ENCODE data around the gene CAPN7.
"Not testable (repeated sequence)": the region's sequence is repeated elsewhere in the genome, so short reads cannot be mapped to it uniquely, and the experiment has no call there.

CAPN7 gene

DNA sequence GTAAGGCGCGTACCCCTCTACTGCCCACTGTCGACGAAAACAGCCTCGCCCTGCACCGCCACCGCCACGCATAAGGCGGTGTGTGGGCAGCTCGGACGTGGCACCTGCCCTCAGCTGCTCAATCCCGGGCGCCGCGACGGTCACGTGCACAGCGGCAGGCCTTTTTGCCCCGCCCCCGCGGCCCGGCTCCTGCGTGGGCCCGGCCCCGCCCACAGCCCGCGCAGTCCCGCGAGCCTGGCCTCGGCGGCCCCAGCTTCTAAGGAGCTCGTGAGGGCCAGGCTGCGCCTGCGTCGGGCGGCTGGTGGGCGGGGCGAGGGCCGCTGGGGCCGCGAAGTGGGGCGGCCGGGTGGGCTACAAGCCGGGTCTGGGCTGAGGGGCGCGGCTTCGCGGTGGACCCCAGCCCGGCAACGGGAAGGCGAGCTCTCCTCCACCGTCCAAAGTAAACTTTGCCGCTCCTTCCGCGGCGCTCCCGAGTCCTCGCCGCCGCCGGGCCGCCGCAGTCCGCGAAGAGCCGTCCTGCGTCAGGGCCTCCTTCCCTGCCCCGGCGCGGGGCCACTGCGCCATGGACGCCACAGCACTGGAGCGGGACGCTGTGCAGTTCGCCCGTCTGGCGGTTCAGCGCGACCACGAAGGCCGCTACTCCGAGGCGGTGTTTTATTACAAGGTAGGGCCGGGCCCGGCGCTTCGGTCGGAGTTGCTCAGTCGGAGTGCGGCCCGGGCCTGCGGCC lies at the start of gene CAPN7:
TSS of gene CAPN7 (plus strand) at position 313 of the 728 bp plus-strand sequence. CDS start at position 563, 250 bp downstream.
- DNase-seq (ENCODE audit: low spot score), result peak; percentile 94

DNA sequence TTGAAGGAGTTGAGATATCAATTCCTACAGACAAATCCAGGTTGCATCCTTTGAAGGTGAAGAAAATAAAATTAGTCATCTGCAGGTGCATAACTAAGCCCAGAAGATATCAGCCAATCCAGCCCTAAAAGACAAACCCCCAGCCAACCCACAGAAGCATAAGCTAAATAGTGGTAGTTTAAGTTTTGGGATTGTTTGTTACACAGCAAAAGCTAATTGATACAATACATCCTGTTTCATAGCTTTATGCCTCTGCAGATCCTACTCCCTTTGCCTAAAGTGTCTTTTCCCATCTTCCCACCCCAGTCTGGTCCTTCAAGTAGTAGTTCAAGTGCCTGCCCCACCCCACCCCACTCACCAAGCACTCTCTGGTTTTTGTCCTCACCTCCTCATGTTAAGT lies 48.6 kb upstream of the CAPN7 start:
- DNase-seq (ENCODE audit: low spot score), result no peak

DNA sequence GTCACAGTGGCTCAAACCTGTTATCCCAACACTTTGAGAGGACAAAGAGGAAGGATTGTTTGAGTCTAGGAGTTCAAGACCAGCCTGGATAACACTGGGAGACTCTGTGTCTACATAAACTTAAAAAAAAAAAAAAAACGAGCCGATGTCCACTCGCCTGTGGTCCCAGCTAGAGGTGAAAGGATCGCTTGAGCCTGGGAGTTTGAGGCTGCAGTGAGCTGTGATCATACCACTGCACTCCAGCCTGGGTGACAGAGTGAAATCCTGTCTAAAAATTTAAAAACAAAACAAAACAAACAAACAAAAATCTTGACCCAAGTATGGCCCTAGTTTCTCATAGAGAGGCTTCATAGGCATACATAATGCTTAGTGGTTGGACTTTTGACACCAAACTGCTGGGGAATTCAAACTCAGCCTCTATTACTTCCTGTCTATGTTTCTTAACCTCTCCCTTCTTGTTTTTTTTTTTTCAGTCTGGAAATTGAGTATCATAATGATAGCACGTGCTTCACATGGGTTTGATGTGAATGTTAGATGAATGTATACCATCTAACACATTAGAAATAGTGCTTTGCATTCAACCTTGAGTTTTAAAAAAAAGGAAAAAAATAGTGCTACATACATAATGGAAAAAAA lies 46.4 kb upstream of the CAPN7 start:
- DNase-seq (ENCODE audit: low spot score), result no peak

DNA sequence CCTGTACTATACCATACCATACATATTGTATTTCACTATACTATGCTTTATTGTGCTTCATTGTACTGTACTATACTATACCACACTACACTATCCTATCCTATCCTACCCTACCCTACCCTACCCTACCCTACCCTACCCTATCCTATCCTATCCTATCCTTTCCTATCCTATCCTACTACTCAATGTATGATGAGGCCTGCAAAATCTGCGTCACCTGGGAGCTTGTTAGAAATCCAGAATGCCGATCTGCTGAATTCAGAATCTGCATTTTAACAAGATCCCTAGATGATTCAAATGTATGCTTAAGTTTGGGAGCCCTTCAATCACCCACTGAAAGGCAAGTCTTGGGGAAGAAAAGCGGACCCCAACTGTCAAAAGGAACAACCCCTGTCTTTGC lies 45.4 kb upstream of the CAPN7 start:
- DNase-seq (ENCODE audit: low spot score), result no peak

DNA sequence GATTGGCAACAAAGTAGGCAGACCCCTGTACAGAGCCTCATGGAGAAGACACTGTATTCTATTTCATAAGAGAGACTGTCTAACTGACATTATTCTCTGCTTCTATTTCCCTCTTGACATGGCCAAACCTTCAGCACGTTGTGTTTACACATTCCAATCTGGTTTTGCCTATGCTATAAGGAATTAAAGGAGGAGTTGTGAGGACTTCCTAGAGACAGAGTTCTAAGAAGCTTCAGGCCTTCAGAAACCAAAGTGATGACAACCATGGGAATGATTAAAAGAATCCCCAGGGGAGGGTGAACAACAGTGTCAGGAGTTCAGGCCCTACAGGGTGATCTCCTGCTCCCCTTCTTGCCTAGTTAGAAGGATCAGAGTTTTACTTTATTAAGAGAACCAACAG lies 44.9 kb upstream of the CAPN7 start:
- DNase-seq (ENCODE audit: low spot score), result no peak

DNA sequence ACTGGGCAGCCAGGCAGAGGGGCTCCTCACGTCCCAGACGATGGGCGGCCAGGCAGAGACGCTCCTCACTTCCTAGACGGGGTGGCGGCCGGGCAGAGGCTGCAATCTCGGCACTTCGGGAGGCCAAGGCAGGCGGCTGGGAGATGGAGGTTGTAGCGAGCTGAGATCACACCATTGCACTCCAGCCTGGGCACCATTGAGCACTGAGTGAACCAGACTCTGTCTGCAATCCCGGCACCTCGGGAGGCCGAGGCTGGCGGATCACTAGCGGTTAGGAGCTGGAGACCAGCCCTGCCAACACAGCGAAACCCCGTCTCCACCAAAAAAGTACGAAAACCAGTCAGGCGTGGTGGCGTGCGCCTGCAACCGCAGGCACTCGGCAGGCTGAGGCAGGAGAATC lies 42.4 kb upstream of the CAPN7 start:
- not testable (repeated sequence) for DNase-seq (ENCODE audit: low spot score)

DNA sequence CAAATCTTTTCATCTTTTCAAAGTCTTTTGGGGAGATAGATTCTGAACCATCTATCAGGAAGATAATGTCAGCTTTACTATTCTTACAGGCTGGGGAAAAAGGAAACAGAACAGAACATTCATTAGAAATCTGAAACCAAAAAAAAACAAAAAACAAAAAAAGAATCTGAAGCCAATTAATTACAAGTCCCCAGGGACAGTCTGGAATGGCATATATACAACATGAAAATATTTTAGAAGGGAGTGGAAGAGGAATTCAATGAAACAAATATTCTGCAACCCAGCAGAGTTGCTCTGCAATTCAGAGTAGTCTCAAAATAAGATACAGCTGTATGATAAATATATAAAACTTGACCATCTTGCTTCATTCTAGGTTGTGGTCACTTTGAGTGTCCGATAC lies 41.7 kb upstream of the CAPN7 start:
- no peak for DNase-seq (ENCODE audit: low spot score)

DNA sequence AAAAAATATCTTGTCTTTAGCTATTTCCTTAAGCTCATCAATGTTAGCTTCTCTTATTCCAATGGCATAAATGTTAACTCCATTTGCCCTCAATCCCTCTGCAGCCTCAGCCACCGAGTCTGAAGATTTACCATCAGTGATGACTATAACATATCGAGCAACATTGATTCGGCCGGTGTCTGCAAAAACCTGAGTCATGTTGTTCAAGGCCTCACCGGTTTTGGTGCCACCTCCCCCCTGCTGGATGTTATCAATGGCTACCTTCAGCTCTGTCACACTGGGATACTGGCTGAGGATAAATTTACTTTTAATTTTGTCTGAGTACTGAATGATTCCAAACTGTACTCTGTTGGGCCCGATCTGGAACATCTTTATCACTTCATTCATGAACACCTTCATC lies 41.0 kb upstream of the CAPN7 start:
- no peak for DNase-seq (ENCODE audit: low spot score)

DNA sequence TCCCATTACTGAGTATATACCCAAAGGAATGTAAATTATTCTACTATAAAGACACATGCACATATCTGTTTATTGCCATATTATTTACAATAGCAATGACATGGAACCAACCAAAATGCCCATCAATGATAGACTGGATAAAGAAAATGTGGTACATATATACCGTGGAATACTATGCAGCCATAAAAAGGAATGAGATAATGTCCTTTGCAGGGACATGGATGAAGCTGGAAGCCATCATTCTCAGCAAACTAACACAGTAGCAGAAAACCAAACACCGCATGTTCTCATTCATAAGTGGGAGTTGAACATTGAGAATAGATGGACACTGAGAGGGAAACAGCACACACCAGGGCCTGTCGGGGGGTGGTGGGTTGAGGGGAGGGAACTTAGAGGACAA lies 39.7 kb upstream of the CAPN7 start:
- not testable (repeated sequence) for DNase-seq (ENCODE audit: low spot score)

DNA sequence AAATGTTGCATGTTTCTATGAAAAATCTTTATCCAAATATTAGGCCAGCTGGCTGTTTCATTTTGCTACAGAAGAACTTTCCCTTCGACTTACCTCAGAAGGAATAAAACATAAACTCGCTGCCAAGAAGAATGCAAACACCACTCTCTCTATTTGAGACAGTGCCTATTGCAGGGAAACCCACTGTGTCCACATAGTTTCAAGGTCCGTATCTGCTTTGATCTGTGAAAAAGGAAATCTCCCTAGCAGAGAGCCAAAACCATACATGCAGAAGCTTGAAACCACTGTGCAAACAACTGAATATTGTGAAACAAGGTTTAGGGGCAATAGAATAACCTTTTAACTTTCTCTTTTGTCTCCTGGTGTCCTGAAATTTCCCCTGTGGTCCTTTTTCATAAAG lies 35.0 kb upstream of the CAPN7 start:
- no peak for DNase-seq (ENCODE audit: low spot score)

DNA sequence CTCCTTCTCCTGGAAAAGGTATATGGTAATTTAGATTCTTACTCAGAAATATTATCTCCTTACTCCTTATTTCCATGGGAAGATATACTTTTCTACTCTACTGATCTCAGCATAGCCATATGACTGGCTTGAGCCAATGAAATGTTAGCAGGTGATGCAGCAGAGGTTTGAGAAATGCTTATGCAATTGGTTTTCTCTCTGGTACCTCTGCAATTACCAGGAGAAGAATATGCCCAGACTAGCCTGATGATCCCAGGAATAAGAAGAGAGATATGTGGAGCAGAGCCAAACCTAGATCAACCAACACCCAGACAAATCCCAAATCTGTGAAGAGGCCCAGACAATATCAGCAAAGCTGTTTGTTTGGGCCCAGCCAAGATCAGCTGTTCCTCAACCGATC lies 33.2 kb upstream of the CAPN7 start:
- no peak for DNase-seq (ENCODE audit: low spot score)

DNA sequence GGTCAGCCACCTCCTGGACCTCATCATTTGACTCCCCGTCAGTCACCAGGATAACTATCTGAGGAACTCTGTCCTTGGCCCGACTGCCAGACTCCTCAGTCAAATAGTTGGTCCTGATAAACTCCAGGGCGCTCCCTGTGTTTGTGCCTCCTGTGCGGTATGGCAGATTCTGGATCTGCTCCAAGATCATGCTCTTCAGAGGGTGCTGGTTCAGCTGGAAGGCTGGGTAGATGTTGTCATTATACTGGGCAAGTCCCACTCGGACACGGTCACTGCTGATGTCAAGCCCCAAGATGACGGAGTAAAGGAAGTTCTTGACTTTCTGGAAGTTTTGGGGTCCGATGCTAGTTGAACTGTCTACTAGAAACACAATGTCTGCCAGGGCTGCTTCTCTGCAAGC lies 31.1 kb upstream of the CAPN7 start:
- DNase-seq (ENCODE audit: low spot score), result no peak

DNA sequence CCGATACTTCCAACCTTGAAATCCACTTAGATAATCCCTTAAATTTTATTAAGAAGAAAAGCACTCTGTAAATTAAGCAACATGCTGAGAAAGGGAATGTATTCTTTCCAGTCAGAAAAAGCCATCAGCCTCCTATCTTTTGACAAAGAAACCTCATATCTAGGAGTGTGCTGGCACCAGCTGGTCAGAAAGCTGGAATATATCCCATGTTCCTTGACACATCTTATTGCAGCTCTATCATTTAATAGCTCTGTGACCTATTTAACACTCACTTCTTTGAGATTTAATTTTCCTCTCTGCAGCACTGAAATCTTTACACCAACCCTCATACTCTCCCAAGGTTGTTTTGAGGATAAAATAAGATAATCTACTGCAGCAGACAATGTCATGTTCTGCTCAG lies 30.4 kb upstream of the CAPN7 start:
- DNase-seq (ENCODE audit: low spot score), result no peak

DNA sequence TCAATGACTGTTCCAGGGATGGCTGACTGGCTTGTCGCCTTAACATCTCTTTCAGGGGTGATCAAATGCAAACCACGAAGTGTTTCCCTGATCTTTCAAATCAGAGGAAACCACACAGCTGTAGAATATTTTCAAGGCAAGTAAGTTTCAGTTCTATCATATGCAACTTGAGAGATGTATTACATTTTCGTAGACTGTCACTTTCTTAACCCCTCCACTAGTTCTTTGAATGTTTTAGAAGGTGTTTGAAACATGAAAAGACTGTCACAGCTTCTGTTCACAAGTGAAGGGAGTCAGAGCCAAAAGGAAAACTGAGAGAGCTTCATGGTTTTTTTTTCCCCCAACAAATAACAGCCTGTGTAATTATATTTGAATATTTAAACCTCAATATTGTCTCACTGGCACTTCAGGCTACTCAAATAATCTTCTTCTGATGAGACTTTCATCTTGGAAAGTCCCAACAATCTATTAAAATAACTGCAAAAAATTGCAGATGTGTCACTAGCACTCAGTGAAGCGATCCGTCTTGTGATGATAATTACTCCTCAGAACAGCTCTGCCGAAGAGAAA lies 25.9 kb upstream of the CAPN7 start:
- no peak for DNase-seq (ENCODE audit: low spot score)

DNA sequence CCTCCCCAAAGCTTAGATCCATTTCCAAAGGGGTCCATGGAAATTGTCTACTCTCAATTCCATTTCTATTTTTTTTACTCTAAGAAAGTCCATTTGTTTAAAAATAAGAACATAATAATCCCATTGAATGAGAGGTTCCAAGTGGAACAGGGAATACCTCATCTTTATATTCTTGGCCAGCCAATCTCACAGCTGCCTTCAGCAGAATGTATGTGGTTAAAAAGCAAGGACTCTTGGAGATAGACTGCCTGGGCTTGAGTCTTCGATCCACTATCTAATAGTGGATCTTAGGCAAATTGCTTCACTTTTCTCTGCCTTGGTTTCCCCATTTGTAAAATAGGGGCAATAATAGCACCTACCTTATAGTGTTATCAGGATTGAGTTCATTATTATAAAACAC lies 24.5 kb upstream of the CAPN7 start:
- no peak for DNase-seq (ENCODE audit: low spot score)

DNA sequence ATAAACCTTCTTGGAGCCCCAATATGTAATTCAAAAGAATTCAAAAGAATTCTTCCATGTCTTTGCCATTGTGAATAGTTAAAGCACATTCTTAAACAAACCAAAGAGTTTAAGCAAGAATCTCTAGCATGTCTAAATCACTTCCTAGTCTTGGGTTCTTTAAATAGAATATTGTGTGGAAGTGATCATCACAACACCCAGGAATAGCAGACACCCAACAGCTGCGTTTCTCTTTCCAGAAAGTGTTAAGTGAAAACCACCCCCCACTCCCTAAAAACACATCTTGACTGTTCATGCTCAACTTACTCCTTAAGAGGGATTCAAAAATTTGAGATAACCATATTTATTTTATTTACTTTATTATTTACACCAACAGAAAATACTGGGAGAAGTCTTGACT lies 24.1 kb upstream of the CAPN7 start:
- DNase-seq (ENCODE audit: low spot score), result no peak

DNA sequence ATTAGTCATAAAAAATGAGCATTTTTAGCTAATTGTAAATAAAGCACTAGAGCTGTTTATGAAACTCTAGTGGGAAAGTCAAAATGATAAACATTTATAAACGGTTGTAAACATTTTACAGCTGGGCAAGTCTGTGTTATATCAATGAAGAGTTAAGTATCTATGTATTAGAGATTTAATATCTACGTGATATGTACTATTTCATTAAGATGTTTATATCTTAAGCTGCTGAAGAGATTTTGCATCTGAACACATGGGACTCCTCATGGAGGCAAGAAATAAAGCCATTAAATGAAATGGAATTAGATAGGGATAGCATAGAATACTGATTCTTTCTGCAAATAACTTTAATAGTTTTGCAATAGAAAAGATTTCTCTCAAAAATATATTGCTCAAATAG lies 23.0 kb upstream of the CAPN7 start:
- no peak for DNase-seq (ENCODE audit: low spot score)

DNA sequence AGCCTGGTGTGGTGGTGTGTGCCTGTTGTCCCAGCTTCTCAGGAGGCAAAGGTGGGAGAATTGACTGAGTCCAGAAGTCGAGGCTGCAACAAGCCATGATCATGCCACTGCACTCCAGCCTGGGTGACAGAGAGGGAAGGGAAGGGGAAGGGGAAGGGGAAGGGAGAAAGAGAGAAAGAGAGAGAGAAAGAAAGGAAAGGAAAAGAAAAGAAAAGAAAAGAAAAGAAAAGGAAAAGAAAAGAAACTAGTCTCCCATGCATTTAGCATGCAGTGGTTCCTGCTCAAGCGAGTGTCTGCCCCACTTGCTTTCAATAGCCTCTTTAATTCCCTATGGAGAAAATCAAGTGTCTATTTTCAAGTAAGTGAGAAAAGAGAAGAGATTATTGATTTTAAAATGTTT lies 20.6 kb upstream of the CAPN7 start:
- no peak for DNase-seq (ENCODE audit: low spot score)

DNA sequence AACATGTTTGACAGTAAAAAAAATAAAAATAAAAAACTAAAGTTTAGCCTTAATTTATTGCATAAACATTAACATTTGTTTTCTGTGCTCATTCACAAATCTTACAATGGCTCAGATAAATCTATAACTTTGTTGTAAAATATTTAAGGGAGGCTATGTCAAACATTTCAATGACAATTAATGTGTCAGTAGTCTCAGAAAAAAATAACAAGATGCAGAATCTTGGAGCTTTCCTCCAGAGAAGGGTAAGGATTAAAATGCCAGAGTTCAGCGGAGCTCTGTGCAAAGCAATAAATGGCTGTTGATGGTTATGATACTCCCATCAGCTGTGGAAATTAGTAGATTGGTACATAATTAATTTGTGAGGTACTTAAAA lies 20.0 kb upstream of the CAPN7 start:
- DNase-seq (ENCODE audit: low spot score), result no peak

DNA sequence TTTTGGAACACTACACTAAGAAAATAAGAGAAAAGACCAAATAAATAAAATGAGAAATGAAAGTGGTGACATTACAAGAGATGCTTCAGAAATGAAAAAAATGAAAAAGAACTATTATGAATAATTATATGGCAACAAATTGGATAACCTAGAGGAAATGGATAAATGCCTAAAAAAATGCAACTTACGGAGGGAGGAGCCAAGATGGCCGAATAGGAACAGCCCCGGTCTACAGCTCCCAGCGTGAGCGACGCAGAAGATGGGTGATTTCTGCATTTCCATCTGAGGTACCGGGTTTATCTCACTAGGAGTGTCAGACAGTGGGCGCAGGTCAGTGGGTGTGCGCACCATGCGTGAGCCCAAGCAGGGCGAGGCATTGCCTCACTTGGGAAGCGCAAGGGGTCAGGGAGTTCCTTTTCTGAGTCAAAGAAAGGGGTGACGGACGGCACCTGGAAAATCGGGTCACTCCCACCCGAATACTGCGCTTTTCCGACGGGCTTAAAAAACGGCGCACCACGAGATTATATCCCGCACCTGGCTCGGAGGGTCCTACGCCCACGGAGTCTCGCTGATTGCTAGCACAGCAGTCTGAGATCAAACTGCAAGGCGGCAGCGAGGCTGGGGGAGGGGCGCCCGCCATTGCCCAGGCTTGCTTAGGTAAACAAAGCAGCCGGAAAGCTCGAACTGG lies 19.4 kb upstream of the CAPN7 start:
- DNase-seq (ENCODE audit: low spot score), result not testable (repeated sequence)

DNA sequence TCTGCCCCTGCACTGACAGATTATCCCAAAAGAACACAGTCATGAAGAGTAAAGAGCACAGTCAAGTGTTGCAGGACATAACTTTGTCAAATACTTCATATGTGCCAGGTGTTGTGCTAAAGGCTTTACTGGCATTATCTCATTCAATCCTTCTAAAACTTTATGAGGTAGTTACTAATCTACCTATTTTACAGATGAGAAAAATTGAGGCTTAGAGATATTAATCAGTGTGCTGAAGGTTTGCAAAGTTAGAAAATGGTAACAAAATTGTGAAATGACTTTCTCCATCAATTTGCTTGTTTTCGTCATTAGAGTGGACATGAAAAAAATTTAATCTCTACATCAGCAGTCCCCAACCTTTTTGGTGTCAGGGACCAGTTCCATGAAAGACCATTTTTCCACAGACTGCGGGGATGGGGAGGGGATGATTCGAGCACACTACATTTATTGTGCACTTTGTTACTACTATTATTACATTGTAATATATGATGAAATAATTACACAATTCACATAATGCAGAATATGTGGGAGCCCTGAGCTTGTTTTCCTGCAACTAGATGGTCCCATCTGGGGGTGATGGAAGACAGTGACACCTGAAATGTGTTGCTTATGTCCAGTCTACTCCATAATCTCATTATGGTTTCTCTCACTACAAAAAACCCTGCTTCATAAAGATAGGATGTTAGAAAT lies 8.6 kb upstream of the CAPN7 start:
- DNase-seq (ENCODE audit: low spot score), result no peak

DNA sequence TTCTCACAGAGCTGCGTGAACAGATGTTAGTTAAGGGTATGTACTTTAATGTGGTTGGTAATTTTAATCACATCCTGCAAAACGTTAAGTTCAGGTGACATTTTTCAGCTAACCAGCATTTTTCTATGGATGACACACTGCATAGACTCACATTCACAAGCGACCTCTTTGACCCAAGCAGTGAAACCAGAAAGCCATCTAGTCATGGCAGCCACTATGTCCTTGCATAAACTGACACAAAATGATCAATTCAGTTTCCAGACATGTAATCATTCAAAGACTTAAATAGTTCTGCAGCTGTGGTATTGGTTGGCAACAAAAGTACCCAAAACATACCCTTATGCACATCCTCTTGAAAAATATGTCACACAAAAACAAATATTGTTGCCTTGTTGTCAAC lies 7.4 kb upstream of the CAPN7 start:
- no peak for DNase-seq (ENCODE audit: low spot score)
